ENCODE data around the gene TNIK.
A peak's percentile ranks its signal among the peaks of the same experiment; 100 is the strongest.
"Not testable (repeated sequence)": the region's sequence is repeated elsewhere in the genome, so short reads cannot be mapped to it uniquely, and the experiment has no call there.

The TNIK gene

DNA sequence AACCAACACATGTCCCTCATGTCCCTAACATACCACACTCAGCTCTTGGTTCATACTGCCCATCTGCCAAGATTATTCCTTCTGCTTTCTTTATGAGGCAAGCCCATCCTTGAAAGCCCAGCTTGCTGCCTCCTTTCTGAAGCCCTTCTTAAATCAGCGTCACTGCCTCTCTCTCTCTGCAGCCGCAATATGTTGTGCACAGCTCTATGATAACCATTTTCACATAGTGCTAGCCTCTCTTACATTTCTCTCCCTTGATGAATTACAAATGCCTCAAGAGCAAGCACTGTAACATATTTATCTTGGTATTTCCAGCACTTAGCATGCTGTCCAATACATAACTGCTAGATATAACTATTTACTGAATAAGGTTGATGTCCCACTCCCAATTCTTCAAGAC, 86.5 kb downstream of the TNIK start:
- no peak for DNase-seq (ENCODE audit: extremely low read depth, low read depth)
- TF ChIP-seq, protein P1, sequence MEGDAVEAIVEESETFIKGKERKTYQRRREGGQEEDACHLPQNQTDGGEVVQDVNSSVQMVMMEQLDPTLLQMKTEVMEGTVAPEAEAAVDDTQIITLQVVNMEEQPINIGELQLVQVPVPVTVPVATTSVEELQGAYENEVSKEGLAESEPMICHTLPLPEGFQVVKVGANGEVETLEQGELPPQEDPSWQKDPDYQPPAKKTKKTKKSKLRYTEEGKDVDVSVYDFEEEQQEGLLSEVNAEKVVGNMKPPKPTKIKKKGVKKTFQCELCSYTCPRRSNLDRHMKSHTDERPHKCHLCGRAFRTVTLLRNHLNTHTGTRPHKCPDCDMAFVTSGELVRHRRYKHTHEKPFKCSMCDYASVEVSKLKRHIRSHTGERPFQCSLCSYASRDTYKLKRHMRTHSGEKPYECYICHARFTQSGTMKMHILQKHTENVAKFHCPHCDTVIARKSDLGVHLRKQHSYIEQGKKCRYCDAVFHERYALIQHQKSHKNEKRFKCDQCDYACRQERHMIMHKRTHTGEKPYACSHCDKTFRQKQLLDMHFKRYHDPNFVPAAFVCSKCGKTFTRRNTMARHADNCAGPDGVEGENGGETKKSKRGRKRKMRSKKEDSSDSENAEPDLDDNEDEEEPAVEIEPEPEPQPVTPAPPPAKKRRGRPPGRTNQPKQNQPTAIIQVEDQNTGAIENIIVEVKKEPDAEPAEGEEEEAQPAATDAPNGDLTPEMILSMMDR (IDR thresholded peaks at IDR 0.05; ENCODE audit: low read depth, low read length): no peak

DNA sequence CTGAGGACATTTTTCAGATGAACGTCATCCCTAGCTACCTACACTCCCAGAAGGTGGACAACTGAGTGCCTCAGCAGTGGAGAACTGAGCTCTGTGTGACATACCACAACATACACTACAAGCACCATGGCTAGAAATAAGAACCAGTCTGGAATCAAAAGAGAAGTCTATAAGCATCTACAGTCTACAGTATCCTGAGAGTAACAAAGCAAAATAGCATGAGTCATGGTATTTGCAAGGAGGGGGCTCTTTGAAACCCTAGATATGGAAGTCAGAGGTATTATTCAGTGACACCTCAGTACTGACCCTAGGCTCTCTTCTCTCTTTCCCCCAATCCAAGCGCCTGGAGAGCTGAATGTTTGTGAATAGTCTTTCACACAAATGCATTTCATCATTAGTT, 87.5 kb downstream of the TNIK start:
- TF ChIP-seq, protein P1 (IDR thresholded peaks at IDR 0.05; ENCODE audit: low read depth, low read length): no peak
- no peak for DNase-seq (ENCODE audit: extremely low read depth, low read depth)

DNA sequence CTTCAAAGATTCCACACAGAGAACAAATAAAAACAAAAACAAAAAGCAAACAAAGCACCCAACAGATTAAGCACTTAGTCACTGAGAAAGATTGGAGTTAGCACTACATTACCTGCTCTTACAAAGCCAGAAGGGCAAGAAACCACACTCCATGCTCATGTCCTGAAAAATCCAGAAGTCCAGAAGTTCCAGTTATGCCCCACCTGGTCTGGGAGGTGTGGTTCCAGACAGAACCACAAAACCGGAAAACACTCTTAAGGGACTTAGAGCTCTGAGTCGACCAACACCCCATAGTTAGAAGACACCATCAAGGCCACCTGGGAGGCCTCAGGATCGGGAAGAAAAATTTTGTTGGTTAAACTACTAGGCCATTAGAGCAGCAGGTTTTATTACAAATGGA, 88.9 kb downstream of the TNIK start:
- TF ChIP-seq, protein P1 (IDR thresholded peaks at IDR 0.05; ENCODE audit: low read depth, low read length): no peak
- no peak for DNase-seq (ENCODE audit: extremely low read depth, low read depth)

DNA sequence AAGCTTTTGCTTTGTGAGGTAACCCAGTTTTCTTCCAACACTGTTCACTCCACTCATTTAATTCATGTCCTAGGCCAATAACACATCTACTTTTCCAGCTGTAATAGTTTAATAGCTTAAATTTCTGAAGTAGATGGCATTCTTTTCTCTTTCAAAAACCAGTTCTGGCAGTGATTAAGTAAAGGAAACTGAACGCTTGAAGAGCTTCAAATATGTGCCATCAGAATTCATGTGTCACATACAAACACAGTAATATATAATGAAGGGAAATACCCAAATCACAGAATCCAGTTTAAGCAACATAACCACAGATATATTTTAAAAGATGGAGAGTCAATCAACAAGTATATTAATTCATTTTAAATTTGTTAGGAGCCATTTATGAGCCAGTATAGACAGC, 91.0 kb downstream of the TNIK start:
- TF ChIP-seq, protein P1 (IDR thresholded peaks at IDR 0.05; ENCODE audit: low read depth, low read length): no peak
- no peak for DNase-seq (ENCODE audit: extremely low read depth, low read depth)

DNA sequence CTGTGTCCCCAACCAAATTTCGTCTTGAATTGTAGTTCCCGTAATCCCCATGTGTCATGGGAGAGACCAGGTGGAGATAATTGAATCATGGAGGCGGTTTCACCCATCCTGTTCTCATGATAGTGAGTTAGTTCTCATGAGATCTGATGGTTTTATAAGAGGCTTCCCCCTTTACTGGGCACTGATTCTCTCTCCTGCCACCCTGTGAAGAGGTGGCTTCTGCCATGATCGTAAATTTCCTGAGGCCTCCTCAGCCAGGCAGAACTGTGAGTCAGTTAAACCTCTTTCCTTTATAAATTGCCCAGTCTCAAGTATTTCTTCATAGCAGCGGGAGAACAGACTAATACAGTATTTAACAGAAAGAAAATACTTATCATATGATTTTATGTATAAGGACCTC, 93.5 kb downstream of the TNIK start:
- DNase-seq (ENCODE audit: extremely low read depth, low read depth): not testable (repeated sequence)

DNA sequence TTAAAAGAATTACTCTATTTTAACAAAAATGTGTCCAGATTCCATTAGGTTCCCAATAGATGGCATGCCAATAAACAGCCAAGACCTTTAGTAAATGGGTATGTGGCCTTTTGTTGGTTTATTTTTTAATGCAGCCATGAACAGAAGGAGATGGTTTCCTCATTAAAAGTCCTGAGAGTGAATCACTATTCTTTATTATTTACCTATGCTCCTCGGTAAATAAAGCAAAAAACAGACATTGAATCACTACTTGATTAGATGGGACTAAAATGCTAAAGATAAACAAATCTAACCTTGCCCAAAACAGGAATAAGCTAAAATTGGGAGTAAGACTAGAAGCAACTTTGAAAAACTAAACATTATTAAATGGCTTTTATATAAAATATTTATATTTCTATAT, 94.2 kb downstream of the TNIK start:
- DNase-seq (ENCODE audit: extremely low read depth, low read depth): no peak
- TF ChIP-seq, protein P1 (IDR thresholded peaks at IDR 0.05; ENCODE audit: low read depth, low read length): no peak

DNA sequence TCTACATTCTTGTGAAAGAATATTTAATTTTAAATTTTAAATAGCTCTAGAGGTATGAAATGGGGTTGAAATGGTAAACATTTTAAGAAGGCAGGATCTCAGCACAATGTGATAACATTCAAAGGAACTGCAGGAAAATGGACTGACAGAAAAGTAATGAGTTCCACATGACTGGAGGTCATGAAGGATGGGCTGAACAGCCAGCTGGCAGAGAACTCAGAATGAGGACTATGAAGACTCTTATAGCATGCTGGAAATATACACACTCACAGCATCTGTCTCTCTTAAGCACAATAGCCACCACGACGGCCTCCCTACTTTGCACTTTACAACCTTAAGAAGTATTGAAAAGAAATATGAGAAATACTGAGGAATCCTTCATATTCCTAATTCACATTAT, 94.7 kb downstream of the TNIK start:
- TF ChIP-seq, protein P1 (IDR thresholded peaks at IDR 0.05; ENCODE audit: low read depth, low read length): no peak
- peak; percentile 14 for DNase-seq (ENCODE audit: extremely low read depth, low read depth)

DNA sequence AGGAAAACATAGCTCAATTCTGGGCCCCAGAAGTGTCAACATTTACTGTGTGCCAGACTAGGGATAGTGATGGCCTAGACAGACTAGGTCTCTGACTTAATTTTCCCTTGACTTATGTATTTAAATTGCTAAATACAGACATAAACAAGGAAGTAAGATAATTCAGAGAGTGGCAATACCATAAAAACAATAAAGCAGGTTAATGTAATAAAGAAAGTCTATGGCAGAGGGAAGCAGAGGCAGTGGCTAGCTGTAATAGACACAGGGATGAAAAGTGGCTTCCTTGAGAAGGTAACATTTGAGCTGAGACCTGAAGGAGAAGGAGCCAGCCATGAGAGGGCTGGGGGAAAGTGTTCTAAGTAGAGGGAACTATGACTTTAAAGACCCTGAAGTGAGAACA, 95.7 kb downstream of the TNIK start:
- DNase-seq (ENCODE audit: extremely low read depth, low read depth): no peak
- TF ChIP-seq, protein P1 (IDR thresholded peaks at IDR 0.05; ENCODE audit: low read depth, low read length): no peak

Data from AG09319 (cell line).